Heart left ventricle (tissue), 13 donors: ENCODE data around the gene MREG.

Source experiments
- CTCF ChIP-seq, 12 donors: fragments of 200-600 bp; sonication (generic) in 4 of 12; IDR thresholded peaks; one replicate each; pipeline versions ENCODE4 v1.5.0 to v1.8.0; 2018 to 2022; ENCODE audit warnings: antibody characterized with exemption in 12 of 12, mild to moderate bottlenecking in 5 of 12
- POLR2A ChIP-seq, 2 donors: fragments of 450-650 bp; IDR thresholded peaks; one replicate each; pipeline ENCODE4 v1.6.1; 2017; ENCODE audit warnings: antibody characterized with exemption in 2 of 2, mild to moderate bottlenecking in 2 of 2, moderate library complexity in 2 of 2
- donor health status: ischemic (EF 13 %, LVEDD 7.1; RV severe dilation, severe dysfunction).
- donor health status: DM: no; HTN: yes; CAD: no.
- donor health status: DM: no; HTN: no; CAD: no.
- donor health status: ischemic (EF 25% LVEDD 6.9; RV normal size, moderate dysfunction).
- donor health status: ischemic (EF 25% LVEDD 5.7; RV mildly dilated, moderate dysfunction).
- donor health status: ischemic (EF 35%, LVEDD 5.7; RV mildly dilated, moderate dysfunction).
- donor health status: nonischemic (EF 11% LVEDD 7.7; RV severe dilation, severe dysfunction).
- donor health status: DM: yes; HTN: yes; CAD: no.
- donor health status: PGD.
- donor health status: ischemic (EF 29% LVEDD 5.4; RV normal size, mild dysfunction).
- donor health status: nonischemic (EF 23%, LVEDD 6.1; RV moderate dilation, normal function).

GRCh38 chr2:215895330-215895729 is 118.0 kb downstream of the MREG start:
- TF ChIP-seq CTCF (IDR thresholded peaks at IDR 0.05) (no peak), POLR2A (IDR thresholded peaks at IDR 0.05) (no peak)
